Small intestine (tissue), 16 donors: ENCODE data around the gene POU2F3. TPM values are rescaled to one million over a fixed set of nuclear protein-coding genes. Genes with fewer than 3 reads are reported as not detected.

Experiments
- DNase-seq, 2 donors: peaks; one replicate each; pipeline versions ENCODE4 v3.0.0 to v3.0.0-alpha.2; 2013
- FAIRE-seq: peaks from 2 replicates; lab custom pipeline; 2012; peaks lifted over from hg19 to GRCh38; lab: Jason Lieb, UNC
- H3K27ac ChIP-seq, 3 donors: one replicate each; pipeline ENCODE4 v1.5.1; 2013; ENCODE audit warnings: low read length in 2 of 3, mild to moderate bottlenecking in 2 of 3, control low read depth in 1 of 3, inconsistent platforms in 1 of 3, low read depth in 1 of 3, moderate library complexity in 1 of 3
- H3K27me3 ChIP-seq, 3 donors: one replicate each; pipeline ENCODE4 v1.6.1; 2013; ENCODE audit warnings: low read length in 3 of 3, inconsistent platforms in 1 of 3; ENCODE audit not compliant: control insufficient read depth in 3 of 3, insufficient read depth in 3 of 3
- H3K36me3 ChIP-seq, 3 donors: one replicate each; pipeline ENCODE4 v1.6.1; 2013; ENCODE audit warnings: low read length in 3 of 3, inconsistent platforms in 1 of 3, low read depth in 1 of 3, mild to moderate bottlenecking in 1 of 3, moderate library complexity in 1 of 3; ENCODE audit not compliant: control insufficient read depth in 3 of 3, insufficient read depth in 2 of 3
- H3K4me1 ChIP-seq, 3 donors: one replicate each; pipeline ENCODE4 v1.6.1; 2013; ENCODE audit warnings: low read length in 2 of 3, inconsistent platforms in 1 of 3, low read depth in 1 of 3, mild to moderate bottlenecking in 1 of 3, moderate library complexity in 1 of 3; ENCODE audit not compliant: control insufficient read depth in 3 of 3, insufficient read depth in 2 of 3
- H3K4me3 ChIP-seq, 3 donors: one replicate each; pipeline ENCODE4 v1.5.1; 2013; ENCODE audit warnings: low read length in 3 of 3, control low read depth in 1 of 3, inconsistent platforms in 1 of 3, low read depth in 1 of 3, mild to moderate bottlenecking in 1 of 3, moderate library complexity in 1 of 3
- H3K9me3 ChIP-seq, 2 donors: one replicate each; pipeline ENCODE4 v1.6.1; 2013; ENCODE audit warnings: low read depth in 1 of 2, low read length in 1 of 2; ENCODE audit not compliant: control insufficient read depth in 2 of 2, insufficient read depth in 1 of 2
- WGBS, 3 donors: extraction: QIAGEN DNeasy Blood & Tissue Kit; methylation state at CpG; one replicate each; pipeline ENCODE4 v1.1.7; 2013; 5-methylcytosine and 5-hydroxymethylcytosine counted together
- long read RNA-seq, 10 donors: transcript quantifications; one replicate each; lab custom pipeline, GENCODE V29; 2026
- polyA plus RNA-seq, 4 donors: library from polyadenylated mRNA; stranded (reverse) in 3 of 4; unstranded in 1 of 4; fragments of 200-250 nt in 3 of 4; fragments of 120-200 nt in 1 of 4; gene quantifications; one replicate each; pipeline versions ENCODE4 v1.2.1 to v1.2.3, GENCODE V29; 2013
- donor health status: healthy with polysubstance abuse.
- donor health status: control.
- donor health status: control.
- donor health status: Bipolar disorder and iron deficiency.
- donor health status: healthy.

Gene POU2F3
- 1 to 10 TPM; 1.0 to 1.6 (median 1.4) TPM for polyA plus RNA-seq
- long read RNA-seq, donor 1 = 0 reads
- long read RNA-seq, donor 2 = 0 reads
- long read RNA-seq, donor 3 = 0 reads
- long read RNA-seq, donor 4 = 0 reads
- long read RNA-seq, donor 5 = 0 reads
- long read RNA-seq, donor 6 = 0 reads
- long read RNA-seq, donor 7 = 0 reads
- long read RNA-seq, donor 8, partial matches to known transcripts = 0 of 3 reads
- long read RNA-seq, donor 8, other reads (novel, unspliced or antisense) = 0 of 3 reads
- long read RNA-seq, donor 9 = 0 reads
- long read RNA-seq, donor 10 = 0 reads

DNA sequence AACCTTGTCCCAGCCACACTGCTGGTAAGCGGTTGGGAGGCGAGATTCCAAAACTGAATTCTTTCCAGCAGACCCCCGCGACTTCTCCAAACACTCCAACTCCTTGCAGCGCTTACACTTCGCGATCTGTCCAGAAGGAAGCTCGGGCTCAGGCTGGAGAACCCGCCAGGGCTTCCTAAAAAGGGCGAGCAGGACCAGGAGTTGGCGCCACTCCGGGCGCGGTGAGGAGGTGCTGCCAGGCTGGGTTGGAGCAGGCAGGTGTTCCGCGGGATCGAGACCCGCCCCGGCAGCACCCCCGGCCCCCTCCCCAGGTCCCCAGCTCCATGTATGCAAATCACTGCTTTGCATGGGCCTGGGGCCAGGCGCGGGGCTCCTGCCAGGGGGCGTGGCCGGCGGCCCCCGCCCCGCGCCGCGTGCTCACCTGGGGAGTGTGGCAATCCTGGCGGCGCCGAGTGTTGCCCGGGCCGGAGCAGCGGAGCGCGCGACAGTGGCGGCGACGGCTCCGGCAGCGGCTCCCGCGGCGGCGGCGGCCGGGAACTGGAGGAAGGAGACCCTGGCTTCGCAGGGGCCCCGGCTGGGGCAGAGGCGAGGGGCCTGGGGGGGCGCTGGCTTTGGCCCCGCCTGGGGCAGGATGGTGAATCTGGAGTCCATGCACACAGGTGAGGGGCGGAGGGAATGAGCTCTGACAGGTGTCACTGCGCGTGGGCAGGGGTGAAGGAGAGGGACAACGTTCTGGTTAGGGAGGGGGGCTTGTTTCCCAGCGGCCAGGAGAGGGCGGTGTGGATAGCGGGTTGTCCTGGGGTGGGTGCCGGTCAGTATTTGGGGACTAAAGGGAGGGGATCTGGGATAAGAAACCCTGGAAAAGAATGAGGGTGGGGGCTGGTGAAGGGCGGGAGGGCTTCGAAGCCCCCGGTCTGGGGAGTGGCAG, at the start of gene POU2F3:
TSS of gene POU2F3 (plus strand) at position 428 of the 928 bp plus-strand sequence. CDS start at position 632, 204 bp downstream.
- Histone ChIP-seq H3K36me3 (no peaks in the 10 kb centered on the region), H3K4me3 (no peak within 1 kb of the TSS), H3K27me3 (peaks cover 0 to 36% (median 13%) of the 10 kb centered on the region in 3 donors), H3K27ac (no peak within 1 kb of the TSS), H3K4me1 (peaks cover 0 to 8% (median 0%) of the 10 kb centered on the region in 3 donors), H3K9me3 (no peaks in the 10 kb centered on the region)
- DNase-seq (peak; percentile 33 to 67), FAIRE-seq (no peak)
- WGBS, 3 donors = 3 to 6% (median 4%) methylated on average over 49 to 66 of the region's 66 CpGs

DNA sequence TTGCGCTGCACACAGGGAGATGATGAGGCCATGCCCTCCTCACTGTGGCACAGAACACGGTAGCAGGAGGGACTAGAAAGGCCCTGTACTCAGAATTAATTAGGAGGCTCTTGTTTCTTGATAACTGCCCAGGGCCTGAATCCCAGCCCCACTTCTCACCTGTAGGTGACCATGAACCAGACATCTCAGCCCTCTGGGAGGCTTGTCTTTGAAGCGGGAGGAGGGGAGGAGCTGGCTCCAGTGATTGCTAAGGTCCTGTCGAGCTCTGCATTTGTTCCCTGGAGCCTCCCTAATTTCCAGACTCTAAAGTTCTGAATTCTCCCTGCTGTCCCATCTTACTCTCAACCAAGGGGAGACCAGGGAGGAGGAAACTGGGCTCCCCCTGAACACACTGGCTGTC, 48.9 kb upstream of the POU2F3 start:
- WGBS, 3 donors = 82 to 91% (median 85%) methylated on average over 4 of the region's 4 CpGs
- DNase-seq (no peak), FAIRE-seq (no peak)
- Histone ChIP-seq H3K9me3 (no peaks in the 10 kb centered on the region), H3K27ac (no peak overlapping the region), H3K36me3 (no peaks in the 10 kb centered on the region), H3K4me3 (no peak overlapping the region), H3K4me1 (peaks cover 10 to 81% (median 19%) of the 10 kb centered on the region in 3 donors), H3K27me3 (no peaks in the 10 kb centered on the region)

DNA sequence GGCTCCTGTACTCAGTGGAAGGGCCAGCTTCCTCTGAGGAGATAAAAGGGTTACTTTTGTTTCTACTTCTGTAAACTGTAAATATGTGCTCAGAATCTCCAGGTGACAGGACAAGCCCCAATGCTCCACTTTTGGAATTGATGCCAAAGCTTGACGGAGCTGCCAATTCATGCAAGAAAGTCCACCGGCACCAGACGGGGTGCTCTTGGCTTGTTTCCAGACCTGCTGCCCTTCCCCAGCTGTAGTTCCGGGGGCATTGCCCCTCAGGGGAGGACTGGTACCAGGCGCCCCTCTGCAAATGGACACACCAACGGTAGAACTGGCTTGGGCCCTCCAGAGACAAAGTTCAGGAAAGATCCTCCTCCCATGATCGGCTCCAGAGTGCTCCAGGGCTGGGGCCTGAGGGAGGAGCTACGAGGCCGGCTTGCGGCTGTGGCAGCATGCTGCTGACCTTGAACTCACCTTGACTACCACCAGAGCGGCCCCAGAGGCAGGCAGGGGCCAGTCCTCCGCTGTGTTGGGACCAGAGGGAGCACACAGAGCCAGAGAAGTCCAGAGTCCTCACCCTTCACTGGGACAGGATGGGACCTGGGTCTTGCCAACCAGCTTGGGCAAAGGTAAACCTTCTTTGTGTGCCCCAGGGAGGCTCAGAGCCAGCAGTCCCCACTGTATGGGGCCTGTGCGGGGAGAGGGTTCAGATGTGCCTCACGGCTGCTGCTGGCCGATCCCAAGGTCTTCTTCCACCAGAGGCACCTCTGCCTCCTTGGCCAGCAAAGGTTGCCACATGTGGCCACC, 46.9 kb upstream of the POU2F3 start:
- no peaks in the 10 kb centered on the region for H3K9me3 ChIP-seq
- H3K27ac ChIP-seq = peak overlapping the region in 2 of 3 donors; percentile 53 to 61
- H3K4me3 ChIP-seq = no peak overlapping the region
- WGBS, 3 donors = 17 to 60% (median 33%) methylated on average over 15 of the region's 15 CpGs
- FAIRE-seq = no peak
- H3K36me3 ChIP-seq = no peaks in the 10 kb centered on the region
- peaks cover 8 to 81% (median 21%) of the 10 kb centered on the region in 3 donors for H3K4me1 ChIP-seq
- peak; percentile 71 to 75 for DNase-seq
- no peaks in the 10 kb centered on the region for H3K27me3 ChIP-seq

DNA sequence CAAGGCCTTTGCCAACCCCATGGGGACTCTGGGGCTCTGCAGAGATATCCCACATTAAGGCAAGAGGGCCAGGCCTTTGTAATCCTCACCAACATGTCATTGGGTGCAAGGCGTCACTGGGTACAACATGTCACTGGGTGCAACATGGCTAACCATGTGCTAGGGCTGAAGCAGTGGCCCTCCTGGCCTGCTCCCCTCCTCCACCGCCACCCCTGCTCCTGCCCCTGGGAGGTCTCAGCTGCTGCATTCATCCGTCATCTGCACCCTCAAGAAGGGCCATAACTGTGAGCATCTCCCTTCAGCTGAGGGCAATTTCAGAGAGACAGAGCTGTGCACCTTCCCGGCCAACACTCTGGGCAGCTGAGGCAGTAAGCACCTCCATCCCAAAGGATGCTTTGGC, 45.8 kb upstream of the POU2F3 start:
- 86 to 95% (median 89%) methylated on average over 4 of the region's 4 CpGs for WGBS, 3 donors

GRCh38 chr11:120195601-120196320, 44.2 kb upstream of the POU2F3 start:
- peaks cover 7 to 82% (median 20%) of the 10 kb centered on the region in 3 donors for H3K4me1 ChIP-seq
- DNase-seq = peak in 1 of 2 donors; percentile 39
- H3K4me3 ChIP-seq = no peak overlapping the region
- WGBS, 3 donors = 52 to 66% (median 63%) methylated on average over 13 of the region's 13 CpGs
- no peaks in the 10 kb centered on the region for H3K9me3 ChIP-seq
- H3K36me3 ChIP-seq = no peaks in the 10 kb centered on the region
- FAIRE-seq = no peak
- H3K27me3 ChIP-seq = no peaks in the 10 kb centered on the region
- peak overlapping the region in 1 of 3 donors; percentile 96 for H3K27ac ChIP-seq

More for the DNA sequence above, 45.8 kb upstream of the POU2F3 start:
- DNase-seq (no peak), FAIRE-seq (no peak)
- Histone ChIP-seq H3K27ac (no peak overlapping the region), H3K4me3 (no peak overlapping the region), H3K36me3 (no peaks in the 10 kb centered on the region), H3K4me1 (peaks cover 7 to 81% (median 21%) of the 10 kb centered on the region in 3 donors), H3K9me3 (no peaks in the 10 kb centered on the region), H3K27me3 (no peaks in the 10 kb centered on the region)

GRCh38 chr11:120196826-120197225, 43.1 kb upstream of the POU2F3 start:
- no peaks in the 10 kb centered on the region for H3K27me3 ChIP-seq
- H3K36me3 ChIP-seq = no peaks in the 10 kb centered on the region
- DNase-seq (no peak), FAIRE-seq (no peak)
- no peaks in the 10 kb centered on the region for H3K9me3 ChIP-seq
- H3K27ac ChIP-seq = peak overlapping the region; percentile 70 to 96 (median 89)
- H3K4me1 ChIP-seq = peaks cover 7 to 81% (median 23%) of the 10 kb centered on the region in 3 donors
- no peak overlapping the region for H3K4me3 ChIP-seq
- WGBS, 3 donors = 55 to 74% (median 60%) methylated on average over 6 of the region's 6 CpGs

DNA sequence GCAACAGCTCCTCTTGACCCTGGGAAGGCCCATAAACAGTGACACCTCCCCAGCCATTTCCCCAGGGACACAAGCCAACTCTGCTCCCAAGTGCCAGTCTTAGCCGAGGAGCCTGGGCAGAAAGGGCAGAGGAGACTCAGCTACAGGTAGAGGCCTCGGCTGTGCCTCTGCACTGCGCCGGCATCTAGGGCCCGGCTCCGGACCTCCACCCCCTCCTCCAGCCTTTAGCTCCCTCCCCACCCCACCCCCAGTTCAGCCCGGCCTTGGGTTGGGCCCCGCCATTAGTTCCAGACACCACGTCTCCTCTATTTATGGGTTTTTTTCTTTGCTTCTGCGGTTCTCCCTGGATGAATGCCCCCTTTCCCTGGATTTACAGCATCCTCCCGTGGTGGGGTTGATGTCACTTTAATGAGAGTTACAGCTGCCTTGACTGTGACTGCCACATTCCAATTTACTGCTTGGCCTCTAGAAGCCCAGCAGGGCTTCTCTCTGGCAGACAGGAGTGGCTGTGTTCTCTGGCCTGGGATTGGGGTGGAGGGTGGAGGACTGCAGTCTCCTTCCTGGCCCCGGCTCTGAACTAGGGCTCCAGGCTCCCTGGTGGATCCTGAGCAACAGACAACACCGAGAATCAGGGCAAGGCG, 42.6 kb upstream of the POU2F3 start:
- H3K27ac ChIP-seq = peak overlapping the region; percentile 70 to 96 (median 89)
- FAIRE-seq (no peak), DNase-seq (peak; percentile 67 to 89)
- peaks cover 7 to 87% (median 23%) of the 10 kb centered on the region in 3 donors for H3K4me1 ChIP-seq
- no peak overlapping the region for H3K4me3 ChIP-seq
- H3K36me3 ChIP-seq = no peaks in the 10 kb centered on the region
- WGBS, 3 donors = 24 to 39% (median 26%) methylated on average over 12 to 14 of the region's 14 CpGs
- H3K27me3 ChIP-seq = no peaks in the 10 kb centered on the region
- H3K9me3 ChIP-seq = no peaks in the 10 kb centered on the region
